AG04450 (cell line): ENCODE data around the gene TMEM87B. TPM values are rescaled to one million over a fixed set of nuclear protein-coding genes. Genes with fewer than 3 reads are reported as not detected.

ENCODE experiments used
- CTCF ChIA-PET: fragments of 300-600, 350-600 bp; formaldehyde crosslinking; extraction: SDS; loops from one replicate; lab custom pipeline; 2022; ENCODE audit warnings: antibody characterized with exemption, inconsistent platforms; lab: Charles Lee
- POLR2A ChIA-PET: fragments of 350-600 bp; formaldehyde crosslinking; extraction: SDS; loops from one replicate; lab custom pipeline; 2021; ENCODE audit warnings: antibody characterized with exemption, inconsistent platforms; lab: Yijun Ruan, JAX
- DNase-seq: peaks from one replicate; pipeline ENCODE4 v3.0.0-alpha.2; 2011; ENCODE audit warnings: low read depth, low spot score
- H3K27ac ChIP-seq: one replicate; pipeline ENCODE4 v1.5.1; 2012; ENCODE audit warnings: low read depth, low read length, control low read depth
- H3K27me3 ChIP-seq: one replicate; pipeline ENCODE4 v1.6.0; 2012; ENCODE audit warnings: low read length; ENCODE audit not compliant: control insufficient read depth, insufficient read depth
- H3K4me3 ChIP-seq: 2 replicates; pipeline ENCODE4 v1.5.1; 2011; ENCODE audit warnings: mild to moderate bottlenecking, low read depth, low read length, control low read depth
- H3K9me3 ChIP-seq: 2 replicates; pipeline ENCODE4 v1.5.1; 2012; ENCODE audit warnings: low read length; ENCODE audit not compliant: control insufficient read depth, insufficient read depth
- polyA plus RNA-seq: library from polyadenylated mRNA; depleted of rRNA; stranded (reverse); fragments of >200 nt; gene quantifications from 2 replicates; pipeline ENCODE4 v1.2.3, GENCODE V29; 2011
- TF ChIP-seq, protein P1 (sequence below): IDR thresholded peaks from 2 replicates; pipeline ENCODE4 v1.5.1; 2011; ENCODE audit warnings: low read depth, low read length, control low read depth, inconsistent platforms

TMEM87B gene
- polyA plus RNA-seq, 1 experiment, result 24.5 TPM

GRCh38 chr2:112148477-112148876, 93.4 kb downstream of the TMEM87B start:
- H3K9me3 ChIP-seq, result no peaks in the 10 kb centered on the region
- CTCF ChIA-PET, result no interaction called here
- POLR2A ChIA-PET, result no interaction called here
- TF ChIP-seq, protein P1, sequence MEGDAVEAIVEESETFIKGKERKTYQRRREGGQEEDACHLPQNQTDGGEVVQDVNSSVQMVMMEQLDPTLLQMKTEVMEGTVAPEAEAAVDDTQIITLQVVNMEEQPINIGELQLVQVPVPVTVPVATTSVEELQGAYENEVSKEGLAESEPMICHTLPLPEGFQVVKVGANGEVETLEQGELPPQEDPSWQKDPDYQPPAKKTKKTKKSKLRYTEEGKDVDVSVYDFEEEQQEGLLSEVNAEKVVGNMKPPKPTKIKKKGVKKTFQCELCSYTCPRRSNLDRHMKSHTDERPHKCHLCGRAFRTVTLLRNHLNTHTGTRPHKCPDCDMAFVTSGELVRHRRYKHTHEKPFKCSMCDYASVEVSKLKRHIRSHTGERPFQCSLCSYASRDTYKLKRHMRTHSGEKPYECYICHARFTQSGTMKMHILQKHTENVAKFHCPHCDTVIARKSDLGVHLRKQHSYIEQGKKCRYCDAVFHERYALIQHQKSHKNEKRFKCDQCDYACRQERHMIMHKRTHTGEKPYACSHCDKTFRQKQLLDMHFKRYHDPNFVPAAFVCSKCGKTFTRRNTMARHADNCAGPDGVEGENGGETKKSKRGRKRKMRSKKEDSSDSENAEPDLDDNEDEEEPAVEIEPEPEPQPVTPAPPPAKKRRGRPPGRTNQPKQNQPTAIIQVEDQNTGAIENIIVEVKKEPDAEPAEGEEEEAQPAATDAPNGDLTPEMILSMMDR, result no peak
- DNase-seq, result no peak
- no peaks in the 10 kb centered on the region for H3K27me3 ChIP-seq
- no peak overlapping the region for H3K4me3 ChIP-seq
- no peak overlapping the region for H3K27ac ChIP-seq

DNA sequence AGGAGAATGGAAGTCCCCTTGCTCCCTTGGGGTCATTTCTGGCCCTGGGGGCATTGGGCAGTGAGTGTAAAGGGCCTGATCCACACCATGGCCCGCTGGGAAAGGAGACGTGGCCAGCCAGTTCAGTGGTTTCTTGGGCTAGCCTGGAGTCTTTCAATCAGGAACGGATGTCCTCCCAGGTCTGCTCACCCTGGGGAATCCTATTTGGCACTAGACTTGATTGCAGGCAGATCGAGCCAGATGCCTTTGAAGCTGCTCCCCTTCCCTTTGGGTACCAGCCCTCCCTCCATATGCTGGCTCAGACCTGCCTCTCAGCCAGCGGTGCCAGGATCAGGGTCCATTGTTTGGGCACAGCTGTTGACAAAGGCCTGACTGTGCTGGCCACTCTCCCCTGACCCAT, 94.1 kb downstream of the TMEM87B start:
- Histone ChIP-seq H3K4me3 (no peak overlapping the region), H3K27me3 (no peaks in the 10 kb centered on the region), H3K27ac (no peak overlapping the region), H3K9me3 (no peaks in the 10 kb centered on the region)
- TF ChIP-seq, protein P1, result no peak
- ChIA-PET POLR2A (no interaction called here), CTCF (no interaction called here)
- no peak for DNase-seq

GRCh38 chr2:112149866-112150435, 94.9 kb downstream of the TMEM87B start:
- ChIA-PET POLR2A (no interaction called here), CTCF (no interaction called here)
- no peak for DNase-seq
- H3K27ac ChIP-seq, result peak overlapping the region; percentile 68
- TF ChIP-seq, protein P1, result no peak
- H3K9me3 ChIP-seq, result no peaks in the 10 kb centered on the region
- H3K27me3 ChIP-seq, result no peaks in the 10 kb centered on the region
- no peak overlapping the region for H3K4me3 ChIP-seq

DNA sequence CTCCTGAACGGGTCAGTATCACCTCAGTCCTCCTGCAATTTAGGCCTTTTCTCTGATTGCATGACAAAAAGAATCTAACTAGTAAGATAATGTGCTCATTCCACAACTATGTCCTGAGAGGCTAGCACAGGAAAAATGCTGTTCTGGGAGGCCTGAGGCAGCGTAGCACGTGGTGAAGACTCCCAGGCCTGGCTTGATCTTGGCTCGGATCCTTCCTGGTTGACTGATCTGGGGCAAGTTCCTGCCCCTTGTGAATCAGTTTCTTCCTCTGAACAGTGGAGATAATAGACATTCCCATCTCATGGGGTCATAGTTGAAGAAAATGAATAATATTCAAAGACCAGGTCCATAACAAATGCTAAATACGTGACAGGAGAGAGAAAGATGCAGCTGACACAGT, 95.4 kb downstream of the TMEM87B start:
- Histone ChIP-seq H3K9me3 (no peaks in the 10 kb centered on the region), H3K27me3 (no peaks in the 10 kb centered on the region), H3K27ac (peak overlapping the region; percentile 73), H3K4me3 (no peak overlapping the region)
- ChIA-PET CTCF (no interaction called here), POLR2A (no interaction called here)
- TF ChIP-seq, protein P1, result no peak
- DNase-seq, result peak; percentile 61

GRCh38 chr2:112150851-112151250, 95.8 kb downstream of the TMEM87B start:
- no peak for DNase-seq
- ChIA-PET POLR2A (no interaction called here), CTCF (no interaction called here)
- Histone ChIP-seq H3K4me3 (no peak overlapping the region), H3K9me3 (no peaks in the 10 kb centered on the region; the same call in 1 of the 2 replicates), H3K27me3 (no peaks in the 10 kb centered on the region), H3K27ac (peak overlapping the region; percentile 73)
- TF ChIP-seq, protein P1, result no peak
